ENCODE results near the gene UNC5A. TPM values are rescaled to one million over a fixed set of nuclear protein-coding genes. Genes with fewer than 3 reads are reported as not detected.

UNC5A gene
- total RNA-seq, 4 donors from 2014 or later, result not detected

DNA sequence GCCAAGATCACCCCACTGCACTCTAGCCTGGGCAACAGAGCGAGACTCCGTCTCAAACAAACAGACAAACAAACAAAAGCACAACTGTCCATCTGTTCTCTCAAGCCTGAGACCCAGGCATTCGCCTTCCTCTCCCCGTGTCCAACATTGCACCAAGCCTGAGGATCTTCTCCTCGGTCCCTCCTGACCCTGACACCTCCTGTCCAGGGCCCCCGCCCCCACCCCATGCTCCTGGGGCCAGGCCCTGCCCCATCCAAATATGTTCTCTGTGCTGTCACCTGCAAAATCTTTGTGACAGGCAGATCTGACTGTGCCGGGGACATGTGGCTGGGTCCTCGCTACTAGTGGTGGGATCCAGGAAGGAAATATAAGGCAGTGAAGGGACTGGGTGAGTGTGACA is 33.4 kb upstream of the UNC5A start:
- Histone ChIP-seq H3K36me3 (no peaks in the 10 kb centered on the region), H3K27me3 (no peaks in the 10 kb centered on the region), H3K4me3 (no peak overlapping the region), H3K9me3 (peaks cover 0 to 1% (median 0%) of the 10 kb centered on the region in 4 donors), H3K4me1 (peaks cover 0 to 3% (median 0%) of the 10 kb centered on the region in 4 donors), H3K27ac (no peak overlapping the region)
- DNase-seq (ENCODE audit: low spot score in 2 of 2), result no peak
- 67 to 77% methylated on average over 8 of the region's 8 CpGs for WGBS, 2 donors
- no peak for TF ChIP-seq EP300 (IDR thresholded peaks at IDR 0.05)
- no peak for TF ChIP-seq POLR2A (IDR thresholded peaks at IDR 0.05)
- TF ChIP-seq, protein P1, sequence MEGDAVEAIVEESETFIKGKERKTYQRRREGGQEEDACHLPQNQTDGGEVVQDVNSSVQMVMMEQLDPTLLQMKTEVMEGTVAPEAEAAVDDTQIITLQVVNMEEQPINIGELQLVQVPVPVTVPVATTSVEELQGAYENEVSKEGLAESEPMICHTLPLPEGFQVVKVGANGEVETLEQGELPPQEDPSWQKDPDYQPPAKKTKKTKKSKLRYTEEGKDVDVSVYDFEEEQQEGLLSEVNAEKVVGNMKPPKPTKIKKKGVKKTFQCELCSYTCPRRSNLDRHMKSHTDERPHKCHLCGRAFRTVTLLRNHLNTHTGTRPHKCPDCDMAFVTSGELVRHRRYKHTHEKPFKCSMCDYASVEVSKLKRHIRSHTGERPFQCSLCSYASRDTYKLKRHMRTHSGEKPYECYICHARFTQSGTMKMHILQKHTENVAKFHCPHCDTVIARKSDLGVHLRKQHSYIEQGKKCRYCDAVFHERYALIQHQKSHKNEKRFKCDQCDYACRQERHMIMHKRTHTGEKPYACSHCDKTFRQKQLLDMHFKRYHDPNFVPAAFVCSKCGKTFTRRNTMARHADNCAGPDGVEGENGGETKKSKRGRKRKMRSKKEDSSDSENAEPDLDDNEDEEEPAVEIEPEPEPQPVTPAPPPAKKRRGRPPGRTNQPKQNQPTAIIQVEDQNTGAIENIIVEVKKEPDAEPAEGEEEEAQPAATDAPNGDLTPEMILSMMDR (IDR thresholded peaks at IDR 0.05), result no peak

- Histone ChIP-seq H3K4me3 (no peak overlapping the region), H3K27me3 (no peaks in the 10 kb centered on the region), H3K4me1 (peaks cover 0 to 3% (median 0%) of the 10 kb centered on the region in 4 donors), H3K36me3 (no peaks in the 10 kb centered on the region), H3K27ac (no peak overlapping the region), H3K9me3 (no peaks in the 10 kb centered on the region)
- DNase-seq (ENCODE audit: low spot score in 2 of 2), result no peak
- TF ChIP-seq EP300 (IDR thresholded peaks at IDR 0.05) (no peak), POLR2A (IDR thresholded peaks at IDR 0.05) (no peak)
- TF ChIP-seq, protein P1 (IDR thresholded peaks at IDR 0.05), result no peak
- 89 to 92% methylated on average over 8 of the region's 8 CpGs for WGBS, 2 donors
These were observed 31.4 kb upstream of the UNC5A start for GRCh38 chr5:176778921-176779465.

GRCh38 chr5:176779537-176779936 is 30.8 kb upstream of the UNC5A start:
- no peaks in the 10 kb centered on the region for H3K27me3 ChIP-seq
- peaks cover 0 to 3% (median 0%) of the 10 kb centered on the region in 4 donors for H3K4me1 ChIP-seq
- H3K4me3 ChIP-seq, result no peak overlapping the region
- H3K27ac ChIP-seq, result no peak overlapping the region
- H3K36me3 ChIP-seq, result no peaks in the 10 kb centered on the region
- 94 to 96% methylated on average over 8 to 9 of the region's 9 CpGs for WGBS, 2 donors
- H3K9me3 ChIP-seq, result no peaks in the 10 kb centered on the region
- no peak for TF ChIP-seq EP300 (IDR thresholded peaks at IDR 0.05)
- TF ChIP-seq POLR2A (IDR thresholded peaks at IDR 0.05), result no peak
- DNase-seq (ENCODE audit: low spot score in 2 of 2), result no peak

- no peaks in the 10 kb centered on the region for H3K9me3 ChIP-seq
- peaks cover 0 to 8% of the 10 kb centered on the region in 2 donors for H3K27me3 ChIP-seq
- peaks cover 0 to 3% (median 0%) of the 10 kb centered on the region in 4 donors for H3K4me1 ChIP-seq
- H3K36me3 ChIP-seq, result no peaks in the 10 kb centered on the region
- no peak for DNase-seq (ENCODE audit: low spot score in 2 of 2)
- 43 to 45% methylated on average over 14 of the region's 14 CpGs for WGBS, 2 donors
- TF ChIP-seq, protein P1 (IDR thresholded peaks at IDR 0.05), result no peak
- no peak for TF ChIP-seq POLR2A (IDR thresholded peaks at IDR 0.05)
- no peak overlapping the region for H3K4me3 ChIP-seq
- no peak overlapping the region for H3K27ac ChIP-seq
These were observed 29.9 kb upstream of the UNC5A start for GRCh38 chr5:176780176-176781053.

DNA sequence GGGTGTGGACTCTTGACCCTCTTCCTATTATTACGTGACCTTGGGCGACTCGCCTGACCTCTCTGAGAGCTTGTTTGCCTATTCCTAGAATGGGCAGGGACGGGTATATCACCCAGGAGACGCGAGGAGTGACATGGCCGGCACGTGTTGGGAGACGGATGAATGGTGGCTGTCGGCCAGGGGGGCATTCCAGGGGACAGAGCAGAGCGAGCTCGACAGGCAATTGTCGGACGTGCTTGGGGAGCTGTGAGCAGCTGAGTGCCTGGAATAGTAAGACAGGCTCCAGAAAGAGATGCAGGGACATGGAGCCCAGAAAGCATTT is 29.3 kb upstream of the UNC5A start:
- no peak overlapping the region for H3K4me3 ChIP-seq
- H3K27me3 ChIP-seq, result peaks cover 0 to 14% of the 10 kb centered on the region in 2 donors
- H3K27ac ChIP-seq, result no peak overlapping the region
- no peak for DNase-seq (ENCODE audit: low spot score in 2 of 2)
- no peaks in the 10 kb centered on the region for H3K9me3 ChIP-seq
- 19 to 27% methylated on average over 14 of the region's 14 CpGs for WGBS, 2 donors
- H3K4me1 ChIP-seq, result peaks cover 0 to 3% (median 0%) of the 10 kb centered on the region in 4 donors
- H3K36me3 ChIP-seq, result no peaks in the 10 kb centered on the region
- no peak for TF ChIP-seq EP300 (IDR thresholded peaks at IDR 0.05)
- TF ChIP-seq, protein P1 (IDR thresholded peaks at IDR 0.05), result no peak
- no peak for TF ChIP-seq POLR2A (IDR thresholded peaks at IDR 0.05)
